Colonic mucosa (tissue), 4 donors: ENCODE data around the gene OLFM1. TPM values are rescaled to one million over a fixed set of nuclear protein-coding genes. Genes with fewer than 3 reads are reported as not detected.

Experiments used
- DNase-seq: peaks from one replicate; pipeline ENCODE4 v3.0.0-alpha.2; 2020
- H3K27ac ChIP-seq: fragments of 200-600 bp; one replicate; pipeline ENCODE4 v1.8.0; 2021
- H3K27me3 ChIP-seq: fragments of 200-600 bp; one replicate; pipeline ENCODE4 v1.8.0; 2021
- H3K36me3 ChIP-seq: fragments of 200-600 bp; one replicate; pipeline ENCODE4 v1.8.0; 2021
- H3K4me1 ChIP-seq: fragments of 200-600 bp; one replicate; pipeline ENCODE4 v1.8.0; 2021; ENCODE audit warnings: mild to moderate bottlenecking
- H3K4me3 ChIP-seq: fragments of 200-600 bp; one replicate; pipeline ENCODE4 v1.8.0; 2021
- H3K9ac ChIP-seq, 2 donors: one replicate each; pipeline ENCODE4 v1.7.0; 2013; ENCODE audit warnings: control low read depth in 2 of 2, low read depth in 2 of 2, low read length in 2 of 2
- H3K9me3 ChIP-seq: fragments of 200-600 bp; one replicate; pipeline ENCODE4 v1.8.0; 2021
- intact Hi-C: fragments of 100-400 bp; cut with DNase I; formaldehyde crosslinking; loops from one replicate; pipeline ENCODE4 v1.14.1; 2022
- total RNA-seq, 2 donors: library from RNA; stranded (reverse); fragmentation: NEBNext Ultra II Directional in 1 of 2; extraction: Animal tissue kit (Norgen Biotek cat#: 25700) in 1 of 2; gene quantifications; one replicate each; pipeline ENCODE4 v1.2.1, GENCODE V29; 2021
- TF ChIP-seq, protein P1 (sequence below): fragments of 200-600 bp; IDR thresholded peaks from one replicate; pipeline ENCODE4 v1.8.0; 2022; ENCODE audit warnings: antibody characterized with exemption, mild to moderate bottlenecking
- donor health status: healthy.
- donor health status: DM: no; HTN: no; CAD: no.
- donor health status: DM: no; HTN: no; CAD: no.

Gene OLFM1
- total RNA-seq, 2 donors from 2014 or later: 3.8 to 8.9 TPM

DNA sequence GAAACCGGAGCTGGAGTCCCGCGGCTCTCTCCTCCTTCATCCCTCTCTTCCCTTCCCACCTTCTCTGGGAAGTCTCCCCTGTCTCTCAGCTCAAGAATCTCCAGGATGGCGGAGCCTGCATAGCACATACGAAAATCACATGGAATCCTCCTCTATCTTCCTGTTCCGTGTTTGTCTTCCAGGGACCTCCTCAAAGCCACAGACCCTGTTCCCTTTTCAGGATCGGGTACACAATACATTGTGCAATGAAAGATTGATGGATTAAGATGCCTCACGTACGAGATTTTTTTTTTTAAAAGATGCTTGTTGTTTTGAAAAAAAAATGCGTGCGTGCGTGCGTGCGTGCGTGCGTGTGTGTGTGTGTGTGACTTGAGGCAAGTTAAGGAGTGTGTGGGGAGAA lies 46.6 kb upstream of the OLFM1 start:
- H3K9me3 ChIP-seq: no peaks in the 10 kb centered on the region
- TF ChIP-seq, protein P1, sequence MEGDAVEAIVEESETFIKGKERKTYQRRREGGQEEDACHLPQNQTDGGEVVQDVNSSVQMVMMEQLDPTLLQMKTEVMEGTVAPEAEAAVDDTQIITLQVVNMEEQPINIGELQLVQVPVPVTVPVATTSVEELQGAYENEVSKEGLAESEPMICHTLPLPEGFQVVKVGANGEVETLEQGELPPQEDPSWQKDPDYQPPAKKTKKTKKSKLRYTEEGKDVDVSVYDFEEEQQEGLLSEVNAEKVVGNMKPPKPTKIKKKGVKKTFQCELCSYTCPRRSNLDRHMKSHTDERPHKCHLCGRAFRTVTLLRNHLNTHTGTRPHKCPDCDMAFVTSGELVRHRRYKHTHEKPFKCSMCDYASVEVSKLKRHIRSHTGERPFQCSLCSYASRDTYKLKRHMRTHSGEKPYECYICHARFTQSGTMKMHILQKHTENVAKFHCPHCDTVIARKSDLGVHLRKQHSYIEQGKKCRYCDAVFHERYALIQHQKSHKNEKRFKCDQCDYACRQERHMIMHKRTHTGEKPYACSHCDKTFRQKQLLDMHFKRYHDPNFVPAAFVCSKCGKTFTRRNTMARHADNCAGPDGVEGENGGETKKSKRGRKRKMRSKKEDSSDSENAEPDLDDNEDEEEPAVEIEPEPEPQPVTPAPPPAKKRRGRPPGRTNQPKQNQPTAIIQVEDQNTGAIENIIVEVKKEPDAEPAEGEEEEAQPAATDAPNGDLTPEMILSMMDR: no peak
- H3K27me3 ChIP-seq: no peaks in the 10 kb centered on the region
- H3K4me1 ChIP-seq: no peaks in the 10 kb centered on the region
- DNase-seq: no peak
- H3K9ac ChIP-seq: no peak overlapping the region
- no peaks in the 10 kb centered on the region for H3K36me3 ChIP-seq
- intact Hi-C loops: no loop called here
- no peak overlapping the region for H3K4me3 ChIP-seq
- H3K27ac ChIP-seq: no peak overlapping the region

DNA sequence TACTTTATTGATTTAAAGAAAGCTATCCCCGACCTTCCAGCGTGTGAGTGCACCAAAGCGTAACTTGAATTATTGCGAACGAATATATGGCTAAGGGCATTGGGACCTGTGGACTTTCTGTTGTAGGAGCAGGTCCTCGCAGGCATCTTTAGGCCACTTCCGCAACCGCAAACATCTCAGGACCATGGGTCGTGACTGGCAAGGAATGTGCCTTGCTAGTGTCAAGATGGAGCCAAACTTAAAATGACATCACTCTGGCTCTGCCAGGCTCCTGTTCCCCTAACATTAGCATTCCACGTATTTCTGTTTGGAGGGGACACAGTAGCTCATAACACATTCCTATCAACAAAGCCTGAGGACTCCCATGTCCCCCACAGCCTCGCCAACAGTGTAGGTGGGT lies 44.1 kb upstream of the OLFM1 start:
- intact Hi-C loops: no loop called here
- TF ChIP-seq, protein P1: no peak
- H3K9me3 ChIP-seq: no peaks in the 10 kb centered on the region
- no peaks in the 10 kb centered on the region for H3K4me1 ChIP-seq
- no peak overlapping the region for H3K27ac ChIP-seq
- no peak for DNase-seq
- H3K4me3 ChIP-seq: no peak overlapping the region
- no peaks in the 10 kb centered on the region for H3K36me3 ChIP-seq
- no peaks in the 10 kb centered on the region for H3K27me3 ChIP-seq
- H3K9ac ChIP-seq: no peak overlapping the region

DNA sequence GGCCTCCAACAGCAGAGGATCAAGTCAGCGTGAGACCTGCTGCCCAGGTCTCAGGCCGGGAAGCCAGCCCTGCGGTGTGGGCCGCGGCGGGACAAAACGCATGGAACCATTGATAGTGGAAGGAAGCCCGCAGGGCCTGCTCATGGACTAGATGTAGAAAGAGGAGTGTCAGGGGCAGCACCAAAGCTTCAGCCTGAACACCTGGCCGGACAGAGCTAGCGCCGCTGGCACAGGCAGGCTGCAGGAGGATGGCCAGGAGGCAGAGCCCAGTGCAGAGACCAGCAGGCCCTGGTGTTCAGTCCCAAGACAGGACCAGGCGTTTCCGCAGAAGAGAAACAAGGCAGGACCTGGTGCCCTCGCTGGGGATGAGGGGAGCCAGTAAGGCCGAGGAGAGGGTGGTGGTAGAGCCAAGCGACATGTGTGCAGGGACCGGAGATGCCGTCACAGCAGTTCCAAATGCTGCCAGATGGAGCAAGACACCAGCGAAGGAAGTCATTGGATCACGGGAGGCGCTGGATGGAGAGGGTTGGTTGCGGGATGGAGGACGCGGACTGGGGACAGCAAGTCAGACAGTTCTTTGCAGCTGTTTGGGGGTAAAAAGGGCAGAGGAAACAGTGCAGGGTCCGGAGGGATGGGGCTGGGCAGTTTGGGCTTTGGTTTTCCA lies 42.1 kb upstream of the OLFM1 start:
- no peaks in the 10 kb centered on the region for H3K4me1 ChIP-seq
- no peak overlapping the region for H3K4me3 ChIP-seq
- no peak overlapping the region for H3K9ac ChIP-seq
- H3K27me3 ChIP-seq: no peaks in the 10 kb centered on the region
- intact Hi-C loops: no loop called here
- H3K9me3 ChIP-seq: no peaks in the 10 kb centered on the region
- no peak overlapping the region for H3K27ac ChIP-seq
- no peaks in the 10 kb centered on the region for H3K36me3 ChIP-seq
- TF ChIP-seq, protein P1: no peak
- no peak for DNase-seq

DNA sequence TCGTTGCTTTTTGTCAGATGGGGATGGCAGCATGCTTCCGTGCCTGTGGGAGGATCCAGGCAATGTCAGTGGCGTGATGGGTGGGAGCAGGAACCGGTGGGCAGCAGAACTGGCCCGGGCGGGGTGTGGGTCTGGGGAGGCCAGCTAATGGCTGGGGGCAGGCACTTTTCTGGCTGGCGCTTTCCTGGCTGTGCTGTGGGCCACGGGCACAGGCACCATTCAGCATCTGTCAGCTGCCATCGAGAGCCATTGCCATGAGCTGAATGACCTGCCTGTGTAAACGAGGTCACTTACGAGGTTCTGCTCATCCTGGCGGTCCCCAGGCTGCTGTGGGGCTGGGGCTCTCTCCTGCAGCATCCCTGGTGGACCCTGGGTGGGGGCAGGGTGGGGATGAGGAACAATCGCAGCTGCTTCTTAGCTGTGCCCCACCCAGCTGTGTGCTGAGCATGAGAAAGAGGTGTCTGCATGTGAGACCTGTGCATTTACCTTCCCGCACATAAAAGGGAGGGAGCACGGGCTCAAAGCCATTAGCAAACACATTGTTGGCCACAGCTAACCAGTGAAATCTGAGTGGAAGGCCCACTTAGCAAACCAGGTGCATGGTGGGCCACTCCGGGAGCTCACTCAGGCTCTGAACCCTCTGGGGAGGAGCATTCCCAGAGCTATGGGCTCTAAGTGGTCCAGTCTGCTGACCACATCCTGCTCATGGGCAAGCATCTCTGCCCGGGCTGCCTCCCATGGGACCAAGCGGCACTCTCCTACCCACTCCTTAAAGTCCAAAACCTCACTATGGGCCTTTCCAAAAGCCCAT lies 41.3 kb upstream of the OLFM1 start:
- Histone ChIP-seq H3K27ac (no peak overlapping the region), H3K4me1 (no peaks in the 10 kb centered on the region), H3K4me3 (no peak overlapping the region), H3K27me3 (no peaks in the 10 kb centered on the region), H3K36me3 (no peaks in the 10 kb centered on the region), H3K9me3 (no peaks in the 10 kb centered on the region), H3K9ac (no peak overlapping the region)
- DNase-seq: no peak
- intact Hi-C loops: no loop called here
- TF ChIP-seq, protein P1: no peak

DNA sequence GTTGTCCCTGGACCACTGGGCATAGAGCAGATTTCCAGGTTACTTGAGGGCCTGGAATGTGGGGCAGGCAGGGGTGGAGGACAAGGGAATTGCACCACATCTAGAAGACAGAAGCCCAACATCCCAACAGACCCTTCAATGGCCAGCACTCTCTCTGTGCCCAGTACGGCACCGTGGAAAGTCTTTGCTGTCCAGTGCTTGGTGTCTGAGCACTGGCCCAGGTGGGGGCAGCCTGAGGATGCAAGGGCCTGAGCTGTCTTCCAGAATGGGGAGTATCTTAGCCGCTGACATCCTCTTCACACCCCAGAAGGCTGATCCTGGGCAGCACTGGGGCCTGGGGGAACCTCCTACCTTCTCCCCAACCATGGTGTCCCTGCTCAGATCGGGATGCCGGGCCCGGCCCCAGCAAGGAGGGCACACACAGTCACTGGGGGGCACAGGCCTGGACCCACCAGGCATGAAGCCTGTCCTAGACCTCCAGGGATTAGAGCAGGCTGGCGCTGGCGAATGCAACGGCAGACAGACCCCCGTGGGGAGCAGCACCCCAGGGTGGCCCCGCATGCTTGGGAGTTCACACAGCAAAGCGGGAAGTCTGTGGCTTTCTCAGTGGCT lies 40.6 kb upstream of the OLFM1 start:
- DNase-seq: no peak
- Histone ChIP-seq H3K27ac (no peak overlapping the region), H3K27me3 (no peaks in the 10 kb centered on the region), H3K9me3 (no peaks in the 10 kb centered on the region), H3K36me3 (no peaks in the 10 kb centered on the region), H3K4me1 (no peaks in the 10 kb centered on the region), H3K9ac (no peak overlapping the region), H3K4me3 (no peak overlapping the region)
- TF ChIP-seq, protein P1: no peak
- intact Hi-C loops: no loop called here
